ENCODE results near the gene FBXL5.

- no peak for TF ChIP-seq CTCF (conservative IDR thresholded peaks at IDR 0.05; ENCODE audit: low read length)
- no peak for TF ChIP-seq EZH2phosphoT487 (IDR thresholded peaks at IDR 0.05; ENCODE audit: borderline replicate concordance)
These were observed 48.3 kb upstream of the FBXL5 start for GRCh38 chr4:15703439-15703838.
